T-helper 17 cell (primary cell): Measurements from ENCODE around the gene DBNDD2. TPM values are rescaled to one million over a fixed set of nuclear protein-coding genes. Genes with fewer than 3 reads are reported as not detected.

ENCODE experiments used
- ATAC-seq: fragments of 150-1000 bp; cut with Tn5 transposase; 2 replicates; pipeline ENCODE4 v1.10.0; 2021; ENCODE audit warnings: mild to moderate bottlenecking, moderate library complexity
- DNase-seq, 3 donors: peaks; one replicate each; pipeline versions ENCODE4 v3.0.0 to v3.0.0-alpha.2; 2020 to 2021
- H3K9me3 ChIP-seq: one replicate; pipeline ENCODE4 v1.7.0; 2013; ENCODE audit warnings: low read length, mild to moderate bottlenecking; ENCODE audit not compliant: control insufficient read depth, poor library complexity, severe bottlenecking
- H3K27ac Mint-ChIP-seq: one replicate; pipeline ENCODE4 v1.8.0; 2022; ENCODE audit warnings: mild to moderate bottlenecking, moderate library complexity, mixed read lengths
- H3K27me3 Mint-ChIP-seq: one replicate; pipeline ENCODE4 v1.8.0; 2022; ENCODE audit warnings: mixed read lengths
- H3K36me3 Mint-ChIP-seq: one replicate; pipeline ENCODE4 v1.8.0; 2022; ENCODE audit warnings: low read depth, mixed read lengths
- H3K4me1 Mint-ChIP-seq: one replicate; pipeline ENCODE4 v1.8.0; 2022; ENCODE audit warnings: mild to moderate bottlenecking, mixed read lengths
- H3K4me3 Mint-ChIP-seq: one replicate; pipeline ENCODE4 v1.8.0; 2022; ENCODE audit warnings: mild to moderate bottlenecking, moderate library complexity, mixed read lengths
- total RNA-seq, 4 donors: library from RNA in 2 of 4; stranded (reverse) in 2 of 4; gene quantifications; one replicate each; pipeline ENCODE4 v1.2.3 and lab custom pipeline; 2022 to 2026

Gene DBNDD2
- total RNA-seq, 2 donors from 2014 or later = 10.7 to 10.9 TPM

GRCh38 chr20:45452772-45453691, 44.9 kb downstream of the DBNDD2 start:
- no peaks in the 10 kb centered on the region for H3K36me3 Mint-ChIP-seq
- DNase-seq (no peak), ATAC-seq (no peak)
- no peak overlapping the region for H3K27ac Mint-ChIP-seq
- H3K27me3 Mint-ChIP-seq = peaks cover 26% of the 10 kb centered on the region
- no peak overlapping the region for H3K4me3 Mint-ChIP-seq
- H3K4me1 Mint-ChIP-seq = peaks cover 3% of the 10 kb centered on the region
- no peaks in the 10 kb centered on the region for H3K9me3 ChIP-seq

- ATAC-seq (peak; percentile 59), DNase-seq (no peak)
- H3K4me1 Mint-ChIP-seq = no peaks in the 10 kb centered on the region
- H3K9me3 ChIP-seq = no peaks in the 10 kb centered on the region
- H3K4me3 Mint-ChIP-seq = no peak overlapping the region
- no peak overlapping the region for H3K27ac Mint-ChIP-seq
- H3K36me3 Mint-ChIP-seq = no peaks in the 10 kb centered on the region
- H3K27me3 Mint-ChIP-seq = peaks cover 29% of the 10 kb centered on the region
These were observed 48.5 kb downstream of the DBNDD2 start for GRCh38 chr20:45456632-45457031.

GRCh38 chr20:45459606-45460005, 51.5 kb downstream of the DBNDD2 start:
- Mint-ChIP-seq H3K27ac (no peak overlapping the region), H3K4me3 (no peak overlapping the region), H3K27me3 (peaks cover 19% of the 10 kb centered on the region), H3K36me3 (no peaks in the 10 kb centered on the region), H3K4me1 (no peaks in the 10 kb centered on the region)
- ATAC-seq (no peak), DNase-seq (no peak)
- no peaks in the 10 kb centered on the region for H3K9me3 ChIP-seq

Other genes starting within 250 kb of the DBNDD2 start
- not detected for gene PI3, start 233.4 kb upstream of the DBNDD2 start, total RNA-seq
- gene SEMG1, start 201.3 kb upstream of the DBNDD2 start, total RNA-seq = not detected
- gene SEMG2, start 186.9 kb upstream of the DBNDD2 start, total RNA-seq = not detected
- gene SLPI, start 153.7 kb upstream of the DBNDD2 start, total RNA-seq = not detected
- not detected for gene RBPJL, start 101.4 kb upstream of the DBNDD2 start, total RNA-seq
- gene MATN4, start 100.0 kb upstream of the DBNDD2 start, total RNA-seq = not detected
- gene SDC4, start 59.9 kb upstream of the DBNDD2 start, total RNA-seq = 1 to 10 TPM; 2.7 to 5.3 TPM
- 10 to 100 TPM; 93.3 to 99.5 TPM for gene SYS1, start 45.1 kb upstream of the DBNDD2 start, total RNA-seq
- not detected for gene TP53TG5, start 30.0 kb upstream of the DBNDD2 start, total RNA-seq
- 100 to 1,000 TPM; 115 to 136 TPM for gene PIGT, start 7.9 kb downstream of the DBNDD2 start, total RNA-seq
- under 1 TPM in 1 of 2 donors, not detected in 1; 0.96 TPM for gene WFDC2, start 61.5 kb downstream of the DBNDD2 start, total RNA-seq
- gene SPINT3, start 107.3 kb downstream of the DBNDD2 start, total RNA-seq = not detected
- gene WFDC6, start 131.2 kb downstream of the DBNDD2 start, total RNA-seq = not detected
- gene EPPIN, start 139.1 kb downstream of the DBNDD2 start, total RNA-seq = not detected
- gene WFDC8, start 171.0 kb downstream of the DBNDD2 start, total RNA-seq = not detected
- not detected for gene WFDC10A, start 221.4 kb downstream of the DBNDD2 start, total RNA-seq
- not detected for gene WFDC9, start 223.0 kb downstream of the DBNDD2 start, total RNA-seq